ENCODE results near the gene VSIG4. TPM values are rescaled to one million over a fixed set of nuclear protein-coding genes. Genes with fewer than 3 reads are reported as not detected.

Gene VSIG4
- total RNA-seq, 6 donors from 2014 or later: 98.0 to 392 (median 261) TPM

GRCh38 chrX:66019310-66019652, 20.6 kb downstream of the VSIG4 start:
- ATAC-seq (ENCODE audit: low FRiP score in 2 of 2) (no peak), DNase-seq (no peak)
- WGBS, 2 donors: 71 to 82% methylated on average over 1 of the region's 1 CpG
- peaks cover 0 to 9% (median 1%) of the 10 kb centered on the region in 4 donors for H3K4me1 ChIP-seq
- no peaks in the 10 kb centered on the region for H3K27me3 ChIP-seq
- TF ChIP-seq POLR2A (IDR thresholded peaks at IDR 0.05): no peak
- no peak for TF ChIP-seq POLR2AphosphoS5 (IDR thresholded peaks at IDR 0.05)
- TF ChIP-seq EP300 (IDR thresholded peaks at IDR 0.05): no peak
- TF ChIP-seq CTCF (IDR thresholded peaks at IDR 0.05): no peak
- peak overlapping the region in 2 of 4 donors; percentile 78 to 84 for H3K27ac ChIP-seq
- no peaks in the 10 kb centered on the region for H3K36me3 ChIP-seq
- H3K9me3 ChIP-seq: no peaks in the 10 kb centered on the region
- H3K4me3 ChIP-seq: no peak overlapping the region

DNA sequence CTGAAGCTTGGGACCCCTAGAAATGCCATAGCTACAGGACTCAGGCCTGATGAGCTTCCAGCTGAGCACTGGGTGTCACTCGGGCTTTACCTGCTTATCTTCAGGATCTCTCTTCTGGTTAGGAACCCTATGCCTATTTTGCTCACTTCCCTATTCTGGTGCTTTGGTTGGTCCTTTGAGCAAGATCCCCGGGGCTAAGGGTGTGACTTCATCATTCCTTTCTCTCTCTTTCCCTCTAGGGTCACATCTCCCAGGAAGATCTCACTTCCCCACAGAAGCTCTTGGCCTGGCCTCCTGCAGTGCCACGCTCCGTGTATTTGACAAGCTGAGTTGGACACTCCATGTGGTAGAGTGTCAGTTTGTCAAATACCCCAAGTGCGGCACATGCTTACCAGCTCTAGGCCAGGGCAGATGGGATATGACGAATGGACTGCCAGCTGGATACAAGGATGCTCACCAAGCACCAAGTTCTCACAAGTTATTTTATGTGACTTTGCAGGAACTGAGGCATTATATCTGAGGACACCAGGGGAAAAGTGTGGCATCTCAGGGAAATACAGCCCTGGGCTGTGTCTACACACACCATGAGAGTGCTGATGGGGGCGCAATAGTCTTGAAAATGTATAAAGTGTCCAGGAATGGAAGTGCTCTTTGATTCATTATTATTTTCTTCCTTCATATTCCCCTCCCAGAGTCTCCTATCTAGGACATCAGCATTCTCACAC, 21.1 kb downstream of the VSIG4 start:
- Histone ChIP-seq H3K36me3 (no peaks in the 10 kb centered on the region), H3K4me3 (peak overlapping the region in 1 of 4 donors; percentile 31), H3K27me3 (no peaks in the 10 kb centered on the region), H3K4me1 (peaks cover 0 to 9% (median 1%) of the 10 kb centered on the region in 4 donors), H3K9me3 (no peaks in the 10 kb centered on the region), H3K27ac (peak overlapping the region in 2 of 4 donors; percentile 78 to 84)
- 57 to 67% methylated on average over 6 to 7 of the region's 7 CpGs for WGBS, 2 donors
- DNase-seq (no peak), ATAC-seq (ENCODE audit: low FRiP score in 2 of 2) (peak in 1 of 2 donors; percentile 20)
- TF ChIP-seq POLR2AphosphoS5 (IDR thresholded peaks at IDR 0.05) (no peak), POLR2A (IDR thresholded peaks at IDR 0.05) (no peak), EP300 (IDR thresholded peaks at IDR 0.05) (no peak), CTCF (IDR thresholded peaks at IDR 0.05) (no peak)

- no peak for DNase-seq
Observed at GRCh38 chrX:66017659-66018170, 22.2 kb downstream of the VSIG4 start.

DNA sequence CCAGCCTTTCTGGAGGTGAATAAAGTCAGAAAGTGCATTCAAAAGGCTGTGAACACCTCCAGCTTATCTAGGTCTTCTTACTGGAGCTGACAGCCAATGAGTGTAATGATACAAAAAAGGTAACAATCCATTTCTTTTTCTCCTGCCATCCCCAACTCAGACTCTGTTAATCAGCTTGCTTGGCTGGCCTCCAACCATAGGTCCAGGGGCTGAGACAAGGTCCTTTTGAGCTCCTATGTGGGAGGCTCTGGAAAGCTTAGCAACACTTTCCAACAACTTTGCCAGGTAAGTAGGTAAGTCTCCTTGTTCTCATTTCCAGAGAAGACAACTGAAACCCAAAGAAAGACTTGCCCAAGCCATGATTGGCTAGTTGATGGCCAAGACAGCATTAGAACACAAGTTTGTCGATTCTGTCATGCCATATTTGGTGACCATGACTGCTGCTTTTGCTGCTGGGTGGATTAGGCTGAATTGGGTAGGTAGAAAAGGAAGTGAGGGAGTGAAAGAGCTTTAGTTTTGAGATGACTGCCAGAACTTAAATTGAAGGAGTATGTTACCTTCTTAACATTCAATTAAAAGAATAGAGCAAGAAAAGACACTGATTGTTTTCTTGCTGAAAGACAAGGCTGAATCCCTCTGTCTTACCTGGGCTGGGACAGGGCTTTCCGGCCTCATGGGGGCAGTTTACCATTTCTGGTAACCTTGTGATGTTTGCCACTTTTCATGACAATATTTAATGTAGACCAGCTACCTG, 22.8 kb downstream of the VSIG4 start:
- no peak for DNase-seq
- H3K4me3 ChIP-seq: peak overlapping the region in 3 of 4 donors; percentile 6 to 31 (median 16)
- 57 to 65% methylated on average over 2 of the region's 2 CpGs for WGBS, 2 donors
- H3K27ac ChIP-seq: peak overlapping the region; percentile 35 to 84 (median 74)
- no peaks in the 10 kb centered on the region for H3K36me3 ChIP-seq
- H3K4me1 ChIP-seq: peaks cover 0 to 17% (median 1%) of the 10 kb centered on the region in 4 donors
- no peaks in the 10 kb centered on the region for H3K27me3 ChIP-seq
- TF ChIP-seq EP300 (IDR thresholded peaks at IDR 0.05) (no peak), CTCF (IDR thresholded peaks at IDR 0.05) (no peak), POLR2A (IDR thresholded peaks at IDR 0.05) (no peak), POLR2AphosphoS5 (IDR thresholded peaks at IDR 0.05) (no peak)
- no peaks in the 10 kb centered on the region for H3K9me3 ChIP-seq
- ATAC-seq (ENCODE audit: low FRiP score in 2 of 2): no peak

More at GRCh38 chrX:66017659-66018170, 22.2 kb downstream of the VSIG4 start:
- Histone ChIP-seq H3K27ac (peak overlapping the region; percentile 35 to 84 (median 74)), H3K9me3 (no peaks in the 10 kb centered on the region), H3K4me3 (peak overlapping the region in 2 of 4 donors; percentile 1 to 31), H3K4me1 (peaks cover 0 to 10% (median 1%) of the 10 kb centered on the region in 4 donors), H3K36me3 (no peaks in the 10 kb centered on the region), H3K27me3 (no peaks in the 10 kb centered on the region)
- no peak for TF ChIP-seq EP300 (IDR thresholded peaks at IDR 0.05)
- TF ChIP-seq POLR2AphosphoS5 (IDR thresholded peaks at IDR 0.05): no peak
- no peak for TF ChIP-seq POLR2A (IDR thresholded peaks at IDR 0.05)
- no peak for TF ChIP-seq CTCF (IDR thresholded peaks at IDR 0.05)
- no peak for ATAC-seq (ENCODE audit: low FRiP score in 2 of 2)
